ENCODE results near the gene GLRX3. TPM values are rescaled to one million over a fixed set of nuclear protein-coding genes. Genes with fewer than 3 reads are reported as not detected.

Gene GLRX3
- total RNA-seq, 1 experiment from 2014 or later: 188 TPM

- Histone ChIP-seq H3K27ac (ENCODE audit: low read length) (no peak overlapping the region), H3K27me3 (ENCODE audit: control insufficient read depth, insufficient read depth, low read length) (no peaks in the 10 kb centered on the region), H3K36me3 (ENCODE audit: control insufficient read depth, insufficient read depth, low read length) (no peaks in the 10 kb centered on the region), H3K9me3 (ENCODE audit: control insufficient read depth, insufficient read depth, low read depth, low read length) (no peaks in the 10 kb centered on the region), H3K4me3 (ENCODE audit: low read depth in 2 of 2, low read length in 2 of 2) (no peak overlapping the region), H3K4me1 (ENCODE audit: control insufficient read depth, insufficient read depth, low read length) (no peaks in the 10 kb centered on the region)
- ATAC-seq (no peak), DNase-seq (ENCODE audit: low read depth, low spot score) (no peak)
- ChIA-PET CTCF (no interaction called here), POLR2A (no interaction called here)
- in situ Hi-C loops (cut with HindIII; ENCODE audit: low pct_unique_long_range_greater_than_20kb, low sequenced_read_pairs) (no loop called here), intact Hi-C loops (cut with micrococcal nuclease; ENCODE audit: unreplicated experiment) (no loop called here)
- BruUV-seq (replicated peaks): no TSS peak
- TF ChIP-seq POLR2AphosphoS5 (IDR thresholded peaks at IDR 0.05; ENCODE audit: low read depth, low read length): no peak
These were observed 84.3 kb downstream of the GLRX3 start for GRCh38 chr10:130220251-130221185.

- Histone ChIP-seq H3K4me1 (ENCODE audit: control insufficient read depth, insufficient read depth, low read length) (no peaks in the 10 kb centered on the region), H3K4me3 (ENCODE audit: low read depth in 2 of 2, low read length in 2 of 2) (no peak overlapping the region), H3K36me3 (ENCODE audit: control insufficient read depth, insufficient read depth, low read length) (no peaks in the 10 kb centered on the region), H3K27me3 (ENCODE audit: control insufficient read depth, insufficient read depth, low read length) (no peaks in the 10 kb centered on the region), H3K27ac (ENCODE audit: low read length) (no peak overlapping the region), H3K9me3 (ENCODE audit: control insufficient read depth, insufficient read depth, low read depth, low read length) (peaks cover 3% of the 10 kb centered on the region; the same call in 1 of the 2 replicates)
- ChIA-PET POLR2A (no interaction called here), CTCF (no interaction called here)
- DNase-seq (ENCODE audit: low read depth, low spot score): no peak
- in situ Hi-C loops (cut with HindIII; ENCODE audit: low pct_unique_long_range_greater_than_20kb, low sequenced_read_pairs) (no loop called here), intact Hi-C loops (cut with micrococcal nuclease; ENCODE audit: unreplicated experiment) (no loop called here)
- no TSS peak for BruUV-seq (replicated peaks)
- TF ChIP-seq CTCF (IDR thresholded peaks at IDR 0.05): no peak
- TF ChIP-seq TCF7L2 (IDR thresholded peaks at IDR 0.05; ENCODE audit: low read depth, low read length): no peak
- TF ChIP-seq SIN3A (IDR thresholded peaks at IDR 0.05; ENCODE audit: borderline replicate concordance, insufficient read depth, low read depth, low read length): no peak
- TF ChIP-seq POLR2AphosphoS5 (IDR thresholded peaks at IDR 0.05; ENCODE audit: low read depth, low read length): no peak
- no peak for TF ChIP-seq REST (IDR thresholded peaks at IDR 0.05; ENCODE audit: insufficient read depth in 1 of 2, low read depth in 2 of 2, low read length in 1 of 2)
- ATAC-seq: no peak
These were observed 85.5 kb downstream of the GLRX3 start for GRCh38 chr10:130221456-130222375.

Measured in Panc1 (cell line).